Measurements from ENCODE around the gene MDM2. TPM values are rescaled to one million over a fixed set of nuclear protein-coding genes. Genes with fewer than 3 reads are reported as not detected.

Gene MDM2
- total RNA-seq, 2 donors from 2014 or later = 102 to 137 TPM

GRCh38 chr12:68886636-68887572, 78.9 kb downstream of the MDM2 start:
- no peaks in the 10 kb centered on the region for H3K36me3 Mint-ChIP-seq (ENCODE audit: low read depth)
- H3K4me1 Mint-ChIP-seq = peaks cover 5% of the 10 kb centered on the region
- Histone ChIP-seq H3K4me3 (ENCODE audit: low read length) (no peak overlapping the region), H3K9ac (ENCODE audit: extremely low read depth, low read length, poor library complexity, severe bottlenecking) (no peak overlapping the region), H3K27ac (ENCODE audit: low read depth, low read length) (no peak overlapping the region), H3K36me3 (ENCODE audit: control insufficient read depth, insufficient read depth, low read length) (no peaks in the 10 kb centered on the region), H3K9me3 (ENCODE audit: control insufficient read depth, low read length) (no peaks in the 10 kb centered on the region), H3K27me3 (ENCODE audit: control insufficient read depth, insufficient read depth, low read length, poor library complexity, severe bottlenecking) (no peaks in the 10 kb centered on the region), H3K4me1 (ENCODE audit: control insufficient read depth, insufficient read depth, low read length) (peaks cover 6% of the 10 kb centered on the region)
- no peaks in the 10 kb centered on the region for H3K27me3 Mint-ChIP-seq (ENCODE audit: insufficient read depth)
- 90 to 91% methylated on average over 2 to 5 of the region's 5 CpGs for WGBS, 2 experiments (ENCODE audit: insufficient coverage in 1 of 2, insufficient read length in 1 of 2)
- peak; percentile 29 for DNase-seq
- H3K4me3 Mint-ChIP-seq = no peak overlapping the region
- H3K9me3 Mint-ChIP-seq = no peaks in the 10 kb centered on the region
- no peak overlapping the region for H3K27ac Mint-ChIP-seq
- TF ChIP-seq CTCF (conservative IDR thresholded peaks at IDR 0.05) = no peak

- no peak for TF ChIP-seq CTCF (conservative IDR thresholded peaks at IDR 0.05)
These were observed 79.7 kb downstream of the MDM2 start for GRCh38 chr12:68887641-68888040.

GRCh38 chr12:68888243-68888642, 80.3 kb downstream of the MDM2 start:
- Histone ChIP-seq H3K4me3 (ENCODE audit: low read length) (no peak overlapping the region), H3K27me3 (ENCODE audit: control insufficient read depth, insufficient read depth, low read length, poor library complexity, severe bottlenecking) (no peaks in the 10 kb centered on the region), H3K27ac (ENCODE audit: low read depth, low read length) (no peak overlapping the region), H3K4me1 (ENCODE audit: control insufficient read depth, insufficient read depth, low read length) (peaks cover 6% of the 10 kb centered on the region), H3K36me3 (ENCODE audit: control insufficient read depth, insufficient read depth, low read length) (no peaks in the 10 kb centered on the region), H3K9ac (ENCODE audit: extremely low read depth, low read length, poor library complexity, severe bottlenecking) (no peak overlapping the region), H3K9me3 (ENCODE audit: control insufficient read depth, low read length) (no peaks in the 10 kb centered on the region)
- peak; percentile 8 for DNase-seq
- no peak overlapping the region for H3K27ac Mint-ChIP-seq
- no peaks in the 10 kb centered on the region for H3K36me3 Mint-ChIP-seq (ENCODE audit: low read depth)
- H3K9me3 Mint-ChIP-seq = no peaks in the 10 kb centered on the region
- no peak overlapping the region for H3K4me3 Mint-ChIP-seq
- H3K4me1 Mint-ChIP-seq = peaks cover 5% of the 10 kb centered on the region
- TF ChIP-seq CTCF (conservative IDR thresholded peaks at IDR 0.05) = no peak
- H3K27me3 Mint-ChIP-seq (ENCODE audit: insufficient read depth) = no peaks in the 10 kb centered on the region

More at GRCh38 chr12:68887641-68888040, 79.7 kb downstream of the MDM2 start:
- Histone ChIP-seq H3K4me3 (ENCODE audit: low read length) (no peak overlapping the region), H3K36me3 (ENCODE audit: control insufficient read depth, insufficient read depth, low read length) (no peaks in the 10 kb centered on the region), H3K9ac (ENCODE audit: extremely low read depth, low read length, poor library complexity, severe bottlenecking) (no peak overlapping the region), H3K27ac (ENCODE audit: low read depth, low read length) (no peak overlapping the region), H3K27me3 (ENCODE audit: control insufficient read depth, insufficient read depth, low read length, poor library complexity, severe bottlenecking) (no peaks in the 10 kb centered on the region), H3K9me3 (ENCODE audit: control insufficient read depth, low read length) (no peaks in the 10 kb centered on the region), H3K4me1 (ENCODE audit: control insufficient read depth, insufficient read depth, low read length) (peaks cover 6% of the 10 kb centered on the region)
- Mint-ChIP-seq H3K4me1 (peaks cover 5% of the 10 kb centered on the region), H3K36me3 (ENCODE audit: low read depth) (no peaks in the 10 kb centered on the region), H3K9me3 (no peaks in the 10 kb centered on the region), H3K4me3 (no peak overlapping the region), H3K27me3 (ENCODE audit: insufficient read depth) (no peaks in the 10 kb centered on the region), H3K27ac (no peak overlapping the region)
- WGBS, 2 experiments (ENCODE audit: insufficient coverage in 1 of 2, insufficient read length in 1 of 2) = 83 to 100% methylated on average over 1 of the region's 1 CpG
- DNase-seq = no peak

Data from endodermal cell (in vitro differentiated cells).